ENCODE results near the gene FRS3. TPM values are rescaled to one million over a fixed set of nuclear protein-coding genes. Genes with fewer than 3 reads are reported as not detected.
A peak's percentile ranks its signal among the peaks of the same experiment; 100 is the strongest.

The FRS3 gene
- total RNA-seq, 4 donors from 2014 or later: 1.3 to 6.5 (median 4.0) TPM

- H3K4me1 ChIP-seq: peaks cover 0 to 55% (median 23%) of the 10 kb centered on the region in 3 donors
- 0% methylated on average over 3 of the region's 58 CpGs; no CpG with 5 or more reads in 1 of the 2 donors for WGBS, 2 donors (ENCODE audit: low coverage in 1 of 2)
- H3K27ac ChIP-seq: peak overlapping the region; percentile 78 to 98 (median 96)
- H3K4me3 ChIP-seq: peak overlapping the region; percentile 83 to 86
- H3K27me3 ChIP-seq: no peaks in the 10 kb centered on the region
- H3K9me3 ChIP-seq: no peaks in the 10 kb centered on the region
- peak; percentile 90 for ATAC-seq
- peaks cover 0 to 36% of the 10 kb centered on the region in 2 donors for H3K36me3 ChIP-seq
- TF ChIP-seq POLR2AphosphoS5 (IDR thresholded peaks at IDR 0.05) (no peak), EP300 (IDR thresholded peaks at IDR 0.05) (no peak), POLR2A (IDR thresholded peaks at IDR 0.05) (peak; percentile 29 to 37), CTCF (IDR thresholded peaks at IDR 0.05) (peak; percentile 75 to 96 (median 81))
Measured at GRCh38 chr6:41786451-41787218, 6.9 kb upstream of the FRS3 start.

GRCh38 chr6:41785689-41786450 is 6.2 kb upstream of the FRS3 start:
- peak overlapping the region in 3 of 4 donors; percentile 96 to 98 (median 96) for H3K27ac ChIP-seq
- no peaks in the 10 kb centered on the region for H3K9me3 ChIP-seq
- H3K4me3 ChIP-seq: peak overlapping the region; percentile 83 to 86
- no peak for TF ChIP-seq EP300 (IDR thresholded peaks at IDR 0.05)
- TF ChIP-seq POLR2A (IDR thresholded peaks at IDR 0.05): no peak
- TF ChIP-seq POLR2AphosphoS5 (IDR thresholded peaks at IDR 0.05): no peak
- H3K4me1 ChIP-seq: peaks cover 0 to 63% (median 30%) of the 10 kb centered on the region in 3 donors
- H3K27me3 ChIP-seq: no peaks in the 10 kb centered on the region
- WGBS, 2 donors (ENCODE audit: low coverage in 1 of 2): 11 to 20% methylated on average over 2 to 15 of the region's 29 CpGs
- peaks cover 0 to 28% of the 10 kb centered on the region in 2 donors for H3K36me3 ChIP-seq
- ATAC-seq: no peak

GRCh38 chr6:41785254-41785653 is 5.6 kb upstream of the FRS3 start:
- WGBS, 2 donors (ENCODE audit: low coverage in 1 of 2): 60% methylated on average over 1 of the region's 11 CpGs; no CpG with 5 or more reads in 1 of the 2 donors
- H3K4me1 ChIP-seq: peaks cover 0 to 69% (median 30%) of the 10 kb centered on the region in 3 donors
- peak overlapping the region in 1 of 4 donors; percentile 96 for H3K27ac ChIP-seq

GRCh38 chr6:41784581-41785171 is 5.0 kb upstream of the FRS3 start:
- TF ChIP-seq POLR2AphosphoS5 (IDR thresholded peaks at IDR 0.05) (no peak), CTCF (IDR thresholded peaks at IDR 0.05) (no peak), EP300 (IDR thresholded peaks at IDR 0.05) (no peak), POLR2A (IDR thresholded peaks at IDR 0.05) (no peak)
- Histone ChIP-seq H3K27me3 (no peaks in the 10 kb centered on the region), H3K27ac (no peak overlapping the region), H3K4me3 (no peak overlapping the region), H3K4me1 (peaks cover 0 to 69% (median 30%) of the 10 kb centered on the region in 3 donors), H3K36me3 (peaks cover 0 to 16% of the 10 kb centered on the region in 2 donors), H3K9me3 (no peaks in the 10 kb centered on the region)
- ATAC-seq: no peak
- WGBS, 2 donors (ENCODE audit: low coverage in 1 of 2): 83% methylated on average over 1 of the region's 5 CpGs; no CpG with 5 or more reads in 1 of the 2 donors

More at GRCh38 chr6:41785254-41785653, 5.6 kb upstream of the FRS3 start:
- no peak for ATAC-seq
- Histone ChIP-seq H3K36me3 (peaks cover 0 to 22% of the 10 kb centered on the region in 2 donors), H3K4me3 (no peak overlapping the region), H3K9me3 (no peaks in the 10 kb centered on the region), H3K27me3 (no peaks in the 10 kb centered on the region)
- no peak for TF ChIP-seq POLR2A (IDR thresholded peaks at IDR 0.05)
- no peak for TF ChIP-seq EP300 (IDR thresholded peaks at IDR 0.05)
- TF ChIP-seq CTCF (IDR thresholded peaks at IDR 0.05): no peak
- TF ChIP-seq POLR2AphosphoS5 (IDR thresholded peaks at IDR 0.05): no peak
